Loucy (cell line): ENCODE measurements around the gene SEMA7A.

Experiments
- H2AFZ ChIP-seq: fragments of 200-600 bp; sonication (generic); 2 replicates; pipeline ENCODE4 v1.6.0; 2016; ENCODE audit warnings: antibody characterized with exemption, mild to moderate bottlenecking, low read length, moderate library complexity
- H3F3A ChIP-seq: fragments of 200-600 bp; 2 replicates; pipeline ENCODE4 v1.6.0; 2016; ENCODE audit warnings: antibody characterized with exemption, low read depth, mild to moderate bottlenecking
- H3K27me3 ChIP-seq: fragments of 200-600 bp; sonication (generic); 2 replicates; pipeline ENCODE4 v1.6.1; 2014; ENCODE audit warnings: low read length, mild to moderate bottlenecking; ENCODE audit not compliant: insufficient read depth, poor library complexity, severe bottlenecking
- H3K36me3 ChIP-seq: fragments of 200-600 bp; sonication (generic); 2 replicates; pipeline ENCODE4 v1.6.1; 2016; ENCODE audit warnings: low read length; ENCODE audit not compliant: insufficient read depth
- H3K4me1 ChIP-seq: fragments of 200-600 bp; sonication (generic); 2 replicates; pipeline ENCODE4 v1.5.1; 2014; ENCODE audit warnings: low read length, mild to moderate bottlenecking; ENCODE audit not compliant: insufficient read depth, poor library complexity, severe bottlenecking
- H3K4me2 ChIP-seq: fragments of 200-600 bp; sonication (generic); 2 replicates; pipeline ENCODE4 v1.6.0; 2014; ENCODE audit warnings: antibody characterized with exemption, low read length, low read depth, mild to moderate bottlenecking; ENCODE audit not compliant: poor library complexity, severe bottlenecking
- H3K4me3 ChIP-seq: fragments of 200-600 bp; sonication (generic); 2 replicates; pipeline ENCODE4 v1.5.1; 2014; ENCODE audit warnings: low read length, mild to moderate bottlenecking, mixed read lengths; ENCODE audit not compliant: poor library complexity, severe bottlenecking
- H3K79me2 ChIP-seq: fragments of 200-600 bp; sonication (generic); 2 replicates; pipeline ENCODE4 v1.6.1; 2014; ENCODE audit warnings: low read length; ENCODE audit not compliant: insufficient read depth
- H3K9ac ChIP-seq: fragments of 200-600 bp; sonication (generic); 2 replicates; pipeline ENCODE4 v1.6.0; 2014; ENCODE audit warnings: mild to moderate bottlenecking, low read depth, low read length, moderate library complexity; ENCODE audit not compliant: poor library complexity, severe bottlenecking
- H3K9me2 ChIP-seq: fragments of 200-600 bp; sonication (generic); replicated peaks from 2 replicates; pipeline ENCODE4 v1.6.1; 2016; ENCODE audit warnings: low read depth, low read length, mixed read lengths
- H3K9me3 ChIP-seq: fragments of 200-600 bp; sonication (generic); 2 replicates; pipeline ENCODE4 v1.6.1; 2014; ENCODE audit warnings: mild to moderate bottlenecking, antibody characterized with exemption, low read length, low read depth; ENCODE audit not compliant: insufficient read depth
- H4K20me1 ChIP-seq: fragments of 200-600 bp; sonication (generic); 2 replicates; pipeline ENCODE4 v1.6.0; 2014; ENCODE audit warnings: antibody characterized with exemption, low read length, mild to moderate bottlenecking; ENCODE audit not compliant: insufficient read depth, poor library complexity, severe bottlenecking
- CTCF ChIP-seq: fragments of 200-600 bp; sonication (generic); conservative IDR thresholded peaks from 2 replicates; pipeline ENCODE4 v1.5.1; 2014; ENCODE audit warnings: mild to moderate bottlenecking, antibody characterized with exemption, low read length
- EZH2phosphoT487 ChIP-seq: fragments of 200-600 bp; IDR thresholded peaks from 2 replicates; pipeline ENCODE4 v1.6.1; 2018; ENCODE audit warnings: antibody characterized with exemption, mild to moderate bottlenecking, moderate library complexity, borderline replicate concordance

Gene SEMA7A

GRCh38 chr15:74370471-74370870, 63.3 kb downstream of the SEMA7A start:
- Histone ChIP-seq H2AFZ (no peak overlapping the region), H3K27me3 (no peaks in the 10 kb centered on the region), H3K9me3 (no peaks in the 10 kb centered on the region), H3K4me1 (peaks cover 13% of the 10 kb centered on the region), H3K36me3 (no peaks in the 10 kb centered on the region), H3K9ac (no peak overlapping the region), H3F3A (no peaks in the 10 kb centered on the region), H3K4me2 (no peak overlapping the region), H3K9me2 (no peaks in the 10 kb centered on the region), H3K4me3 (no peak overlapping the region), H3K79me2 (no peaks in the 10 kb centered on the region), H4K20me1 (no peaks in the 10 kb centered on the region)
- no peak for TF ChIP-seq EZH2phosphoT487
- no peak for TF ChIP-seq CTCF

- Histone ChIP-seq H3F3A (no peaks in the 10 kb centered on the region), H3K9me2 (no peaks in the 10 kb centered on the region), H3K27me3 (no peaks in the 10 kb centered on the region), H3K79me2 (no peaks in the 10 kb centered on the region), H3K4me3 (no peak overlapping the region), H3K9ac (no peak overlapping the region), H3K4me1 (peaks cover 9% of the 10 kb centered on the region), H4K20me1 (no peaks in the 10 kb centered on the region), H3K36me3 (no peaks in the 10 kb centered on the region), H3K4me2 (no peak overlapping the region), H3K9me3 (no peaks in the 10 kb centered on the region), H2AFZ (no peak overlapping the region)
- TF ChIP-seq CTCF: no peak
- TF ChIP-seq EZH2phosphoT487: no peak
Observed at GRCh38 chr15:74369756-74370155, 64.0 kb downstream of the SEMA7A start.

GRCh38 chr15:74369084-74369745, 64.5 kb downstream of the SEMA7A start:
- Histone ChIP-seq H3K36me3 (no peaks in the 10 kb centered on the region), H3K4me1 (peaks cover 5% of the 10 kb centered on the region), H4K20me1 (no peaks in the 10 kb centered on the region), H3K79me2 (no peaks in the 10 kb centered on the region), H3K9me3 (no peaks in the 10 kb centered on the region), H3K4me2 (no peak overlapping the region), H3K27me3 (no peaks in the 10 kb centered on the region), H3F3A (no peaks in the 10 kb centered on the region), H3K9me2 (no peaks in the 10 kb centered on the region), H2AFZ (no peak overlapping the region), H3K4me3 (no peak overlapping the region), H3K9ac (no peak overlapping the region)
- TF ChIP-seq EZH2phosphoT487 (no peak), CTCF (no peak)
